NCI-H1436 treated with DMSO at 0.1 percent for 48 hours (cell line): ENCODE results near the gene SKIC3.

Experiments
- DNase-seq: peaks from one replicate; lab custom pipeline; 2025; lab: John Stamatoyannopoulos, UW

Gene SKIC3

DNA sequence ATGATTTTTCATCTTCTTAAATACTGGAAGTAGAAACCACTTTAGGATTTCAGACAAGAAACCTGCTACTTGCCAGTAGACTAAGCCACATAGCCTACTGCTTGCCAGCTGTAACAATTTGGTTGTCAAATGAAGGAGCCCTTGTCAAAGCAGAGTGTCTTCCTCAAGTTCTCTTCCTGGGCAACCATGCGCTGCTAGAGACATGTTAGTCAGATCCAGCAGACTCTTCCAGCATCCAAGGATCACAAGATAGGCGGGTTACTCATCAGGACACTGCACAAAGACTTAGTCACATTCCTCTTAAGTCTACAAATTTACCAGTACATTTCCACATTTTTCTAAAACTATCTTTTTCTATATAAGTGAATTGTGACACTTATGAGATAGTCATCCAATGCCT, 24.4 kb downstream of the SKIC3 start:
- no peak for DNase-seq

DNA sequence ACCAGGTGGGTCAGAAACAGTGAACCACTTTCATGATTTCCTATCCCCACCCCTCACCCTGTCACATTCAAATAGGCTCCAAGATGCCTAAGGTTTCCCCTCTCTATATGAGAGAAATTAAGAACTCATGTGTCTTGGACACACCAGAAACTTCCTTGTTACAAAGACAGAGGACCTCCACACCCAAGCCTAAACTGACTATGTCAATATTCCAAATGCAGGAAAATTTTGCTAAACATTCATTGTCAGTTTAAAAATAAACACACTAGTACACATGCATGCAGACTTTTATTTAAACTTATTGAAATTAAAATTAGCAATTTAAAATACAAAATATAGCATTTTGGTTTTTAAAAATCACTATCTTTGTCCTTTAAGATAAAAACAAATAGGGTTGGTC, 26.2 kb downstream of the SKIC3 start:
- DNase-seq, result no peak

DNA sequence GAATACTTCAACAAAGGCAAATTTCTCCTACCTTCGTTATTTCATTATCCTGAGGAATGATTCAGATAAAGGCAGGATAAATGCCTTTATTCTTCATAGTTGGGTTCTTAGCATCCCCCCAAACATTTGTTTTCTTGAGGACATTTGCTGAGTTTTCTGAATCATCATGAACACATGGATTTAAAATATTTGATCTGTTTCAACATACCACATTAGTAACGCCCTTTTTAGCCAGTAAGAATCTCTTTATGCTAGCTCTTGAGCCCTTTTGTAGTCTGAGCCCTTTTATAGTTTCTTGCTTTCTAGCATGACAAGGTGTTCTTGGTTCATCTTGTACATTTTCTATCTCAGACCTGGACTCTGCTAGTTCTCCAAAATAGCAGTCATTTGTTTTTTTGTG, 27.9 kb downstream of the SKIC3 start:
- no peak for DNase-seq

DNA sequence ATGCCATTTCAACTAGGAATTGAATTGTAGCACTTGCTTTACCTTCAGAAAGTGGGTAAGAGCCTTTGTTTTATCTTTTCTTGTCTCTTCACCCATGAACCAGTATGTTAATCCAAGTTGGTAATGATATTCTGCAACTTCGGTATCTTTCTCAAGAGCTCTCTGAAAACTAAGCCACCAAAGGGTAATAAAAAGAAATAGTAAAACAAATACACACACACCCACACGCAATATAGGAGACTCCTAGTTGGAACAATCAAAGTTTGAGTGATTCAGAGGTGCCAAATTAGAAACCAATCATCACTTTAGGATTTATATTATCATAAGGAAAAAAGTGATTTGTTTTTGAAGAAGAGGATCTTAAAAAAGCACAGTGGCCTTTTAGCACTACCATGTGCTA, 30.4 kb downstream of the SKIC3 start:
- no peak for DNase-seq

DNA sequence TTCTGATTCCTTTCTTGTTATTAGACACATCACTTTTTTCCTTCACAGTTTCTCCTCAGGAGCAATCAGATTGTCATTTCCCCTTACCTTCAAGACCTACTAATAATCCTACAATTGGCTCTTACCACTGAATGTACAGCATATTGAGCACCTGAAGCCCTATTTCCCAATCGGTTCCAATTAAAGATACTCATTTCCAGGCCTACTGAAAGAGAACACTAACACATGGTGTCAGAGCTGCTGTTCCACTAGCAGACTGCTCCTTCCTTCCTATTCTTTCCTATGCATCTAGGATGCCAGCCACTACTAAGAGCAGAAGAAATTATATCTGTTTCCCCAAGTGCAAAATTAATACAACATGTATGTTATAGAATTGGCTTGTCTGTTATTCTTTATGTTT, 34.6 kb downstream of the SKIC3 start:
- no peak for DNase-seq

DNA sequence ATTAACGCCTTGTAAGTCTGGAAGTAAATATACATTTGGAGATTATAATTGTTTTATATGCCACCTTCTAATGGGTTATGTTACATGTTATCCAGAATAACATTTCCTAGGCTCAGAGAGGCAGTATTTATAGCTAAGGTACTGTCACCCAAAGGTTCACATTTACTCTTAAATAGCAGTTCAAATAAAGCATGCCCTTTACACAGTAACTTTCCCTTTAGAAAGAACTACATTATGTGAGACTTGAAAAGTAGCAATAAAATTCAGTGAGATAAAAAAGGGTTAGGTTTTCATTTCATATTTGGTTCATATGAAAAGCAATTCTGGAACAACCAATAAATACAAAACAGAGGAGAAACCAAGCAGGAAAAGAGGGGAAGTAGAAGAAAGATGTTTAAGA, 35.1 kb downstream of the SKIC3 start:
- no peak for DNase-seq

DNA sequence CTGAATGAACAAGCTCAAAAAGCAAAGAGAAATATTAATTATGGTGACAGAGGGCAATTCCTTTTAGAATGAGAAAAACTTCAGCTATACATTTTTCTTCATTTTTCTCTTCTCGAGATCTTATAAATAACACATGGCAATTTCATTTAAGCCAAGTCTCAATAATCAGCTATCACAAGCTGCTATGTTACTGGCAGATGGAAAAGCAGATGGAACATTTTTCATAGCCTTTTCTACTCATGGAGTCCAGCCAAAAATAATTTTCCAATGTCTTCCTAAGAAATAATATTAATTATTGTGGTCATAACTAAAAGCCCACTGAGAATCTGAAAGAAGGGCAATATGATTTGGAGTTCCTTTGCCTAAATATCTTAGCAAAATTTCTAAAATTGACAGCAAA, 35.6 kb downstream of the SKIC3 start:
- DNase-seq, result no peak

DNA sequence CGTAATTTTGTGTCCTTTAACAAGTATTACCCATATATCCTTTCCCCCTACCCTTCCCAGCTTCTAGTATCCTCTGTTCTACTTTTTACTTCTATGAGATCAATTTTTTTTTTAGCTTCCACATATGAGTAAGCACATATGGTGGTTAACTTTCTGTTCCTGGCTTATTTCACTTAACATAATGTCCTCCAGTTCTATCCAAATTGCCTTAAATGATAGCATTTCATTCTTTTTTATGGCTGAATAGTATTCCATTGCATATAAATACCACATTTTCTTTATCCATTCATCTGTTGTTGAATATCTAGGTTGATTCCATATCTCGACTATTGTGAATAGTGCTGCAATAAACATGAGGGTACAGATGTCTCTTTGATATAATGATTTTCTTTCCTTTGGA, 36.4 kb downstream of the SKIC3 start:
- DNase-seq, result no peak

DNA sequence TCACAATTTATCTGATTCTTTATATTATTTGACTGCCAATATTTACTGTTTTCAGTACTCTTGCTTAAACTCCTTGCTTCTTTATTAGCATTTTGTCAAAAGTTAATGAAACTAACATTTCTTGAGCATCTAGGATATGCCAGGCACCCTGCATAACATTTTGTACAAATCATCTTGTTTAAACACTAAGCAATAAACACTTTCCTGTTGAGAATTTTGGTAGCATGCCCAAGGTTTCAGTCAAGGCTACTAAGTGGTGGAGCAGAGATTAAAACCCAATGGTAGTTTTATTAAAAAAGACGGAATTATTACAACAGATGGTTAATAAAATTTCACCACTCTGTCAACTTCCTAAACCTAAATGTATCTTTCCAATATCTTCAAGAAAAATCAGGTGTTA, 43.2 kb downstream of the SKIC3 start:
- DNase-seq, result no peak

DNA sequence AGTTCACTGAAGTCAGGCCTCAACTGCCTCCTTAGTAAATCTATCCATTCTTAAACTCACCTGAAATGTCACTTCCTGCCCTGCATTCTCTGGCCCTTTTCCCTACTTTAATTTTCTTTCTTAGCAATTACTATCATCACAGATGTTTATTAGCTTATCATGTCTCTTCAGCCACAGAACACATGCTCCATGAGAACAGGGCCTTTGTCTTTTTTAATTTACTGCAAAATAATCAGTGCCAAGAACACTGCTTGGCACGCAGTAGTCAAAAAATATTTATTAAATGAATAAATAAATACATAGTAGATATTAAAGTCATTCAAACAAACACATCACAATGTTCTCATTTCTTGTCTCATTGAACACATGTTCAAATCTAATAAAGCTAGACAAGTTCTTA, 46.2 kb downstream of the SKIC3 start:
- no peak for DNase-seq
